HG03159 (cell line): ENCODE measurements around the gene EPG5.

Source experiments
- ATAC-seq: cut with Tn5 transposase; IDR thresholded peaks from one replicate; pipeline ENCODE4 v1.9.1; 2021; ENCODE audit warnings: mild to moderate bottlenecking, moderate library complexity; ENCODE audit not compliant: unreplicated experiment

EPG5 gene

GRCh38 chr18:45920367-45920766 lies 46.8 kb downstream of the EPG5 start:
- ATAC-seq, result no peak

- ATAC-seq, result no peak
These were observed 50.8 kb downstream of the EPG5 start for GRCh38 chr18:45916302-45916701.

- ATAC-seq, result no peak
These were observed 53.9 kb downstream of the EPG5 start for GRCh38 chr18:45913276-45913675.

GRCh38 chr18:45910405-45911023 lies 56.6 kb downstream of the EPG5 start:
- ATAC-seq, result peak; percentile 70

- ATAC-seq, result no peak
These were observed 65.4 kb downstream of the EPG5 start for GRCh38 chr18:45901654-45902210.

GRCh38 chr18:45900623-45901022 lies 66.5 kb downstream of the EPG5 start:
- ATAC-seq, result no peak

GRCh38 chr18:45896991-45897390 lies 70.1 kb downstream of the EPG5 start:
- no peak for ATAC-seq

GRCh38 chr18:45896452-45896851 lies 70.7 kb downstream of the EPG5 start:
- ATAC-seq, result no peak

- ATAC-seq, result no peak
These were observed 71.8 kb downstream of the EPG5 start for GRCh38 chr18:45895339-45895738.

- ATAC-seq, result no peak
These were observed 72.3 kb downstream of the EPG5 start for GRCh38 chr18:45894818-45895217.

GRCh38 chr18:45891806-45892205 lies 75.3 kb downstream of the EPG5 start:
- ATAC-seq, result no peak

- no peak for ATAC-seq
These were observed 76.5 kb downstream of the EPG5 start for GRCh38 chr18:45890606-45891005.

GRCh38 chr18:45889419-45890064 lies 77.6 kb downstream of the EPG5 start:
- ATAC-seq, result no peak

GRCh38 chr18:45887585-45887984 lies 79.5 kb downstream of the EPG5 start:
- no peak for ATAC-seq

GRCh38 chr18:45880876-45881558 lies 86.1 kb downstream of the EPG5 start:
- no peak for ATAC-seq

- ATAC-seq, result peak; percentile 83
These were observed 87.2 kb downstream of the EPG5 start for GRCh38 chr18:45879681-45880655.

GRCh38 chr18:45877403-45877802 lies 89.7 kb downstream of the EPG5 start:
- no peak for ATAC-seq

GRCh38 chr18:45876161-45876560 lies 91.0 kb downstream of the EPG5 start:
- ATAC-seq, result no peak

GRCh38 chr18:45874491-45875184 lies 92.5 kb downstream of the EPG5 start:
- ATAC-seq, result peak; percentile 90

- no peak for ATAC-seq
These were observed 95.6 kb downstream of the EPG5 start for GRCh38 chr18:45871431-45872084.
